ENCODE results near the gene FOXL1.

The FOXL1 gene

GRCh38 chr16:86631444-86631843 is 53.1 kb downstream of the FOXL1 start:
- H3K4me3 ChIP-seq (replicated peaks; ENCODE audit: low read depth, low read length), result no peak overlapping the region
- DNase-seq (ENCODE audit: low read depth), result no peak
- no peak for TF ChIP-seq CTCF (IDR thresholded peaks at IDR 0.05; ENCODE audit: low read length, missing control alignments)

All from fibroblast of pulmonary artery (primary cell).